NCI-H748 (cell line): Measurements from ENCODE around the gene SHLD1.
A peak's percentile ranks its signal among the peaks of the same experiment; 100 is the strongest.

Experiments used
- DNase-seq: peaks from one replicate; lab custom pipeline; 2025; ENCODE audit not compliant: unreplicated experiment; lab: John Stamatoyannopoulos, UW

Gene SHLD1

GRCh38 chr20:5811746-5812145, 61.5 kb downstream of the SHLD1 start:
- DNase-seq: no peak

- DNase-seq: no peak
These were observed 68.1 kb downstream of the SHLD1 start for GRCh38 chr20:5818346-5818681.

GRCh38 chr20:5820738-5821137, 70.5 kb downstream of the SHLD1 start:
- DNase-seq: no peak

- DNase-seq: no peak
These were observed 71.5 kb downstream of the SHLD1 start for GRCh38 chr20:5821627-5822215.

DNA sequence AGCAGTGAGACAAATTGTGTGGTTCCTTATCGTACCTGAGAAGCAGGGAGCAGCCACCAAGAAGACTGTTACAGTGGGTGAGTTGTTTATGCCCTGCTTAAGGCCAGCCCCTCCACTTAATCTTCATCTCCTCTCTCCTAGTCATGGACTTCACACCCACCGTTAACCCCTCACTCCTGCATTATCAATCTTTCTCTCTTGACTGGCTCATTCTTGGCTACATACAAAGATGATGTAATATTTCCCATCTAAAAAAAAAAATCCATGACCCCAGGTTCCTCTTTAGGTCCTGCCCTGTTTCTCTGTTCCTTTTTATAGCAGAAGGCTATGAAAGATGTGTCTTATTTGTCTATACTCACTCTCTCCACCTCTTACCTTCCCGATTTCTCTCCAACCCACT, 72.4 kb downstream of the SHLD1 start:
- no peak for DNase-seq

GRCh38 chr20:5825130-5825719, 75.0 kb downstream of the SHLD1 start:
- DNase-seq: no peak

DNA sequence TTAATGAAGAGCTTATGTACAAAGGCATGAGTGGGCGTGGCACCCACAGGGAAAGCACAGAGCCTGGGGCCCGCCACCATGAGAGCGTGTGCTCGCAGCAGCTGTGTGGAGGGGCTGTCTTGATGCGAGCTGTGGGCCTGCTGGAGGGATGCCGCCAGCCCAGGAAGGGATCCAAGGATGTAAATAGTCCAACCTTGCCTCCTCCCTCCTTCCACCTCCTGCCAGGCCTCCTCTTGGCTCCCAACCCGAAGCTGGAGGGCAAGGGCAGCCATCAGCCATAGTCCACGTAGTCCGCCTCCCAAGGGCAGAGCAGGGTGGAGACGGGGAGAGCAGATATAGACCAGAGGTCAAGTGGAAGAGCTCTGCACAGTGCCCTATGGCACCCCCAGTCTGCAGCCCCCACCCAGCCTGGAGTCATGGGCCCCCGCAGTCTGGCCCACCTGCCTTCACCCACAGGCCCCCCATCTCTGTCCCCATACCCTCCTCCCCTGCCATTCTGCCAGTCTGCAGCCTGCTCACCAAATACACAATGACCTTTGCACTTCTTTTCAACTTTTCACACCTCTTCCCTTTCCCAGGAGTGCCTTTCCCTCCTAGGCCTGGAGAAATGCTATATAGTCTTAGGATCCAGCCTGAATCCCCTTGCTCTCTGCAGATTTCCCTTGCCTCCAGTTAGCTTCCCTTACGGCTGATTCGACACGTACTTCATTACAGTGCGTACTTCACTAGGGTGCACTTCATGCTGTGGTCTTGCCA, 77.1 kb downstream of the SHLD1 start:
- DNase-seq: no peak

GRCh38 chr20:5827861-5828260, 77.7 kb downstream of the SHLD1 start:
- no peak for DNase-seq

DNA sequence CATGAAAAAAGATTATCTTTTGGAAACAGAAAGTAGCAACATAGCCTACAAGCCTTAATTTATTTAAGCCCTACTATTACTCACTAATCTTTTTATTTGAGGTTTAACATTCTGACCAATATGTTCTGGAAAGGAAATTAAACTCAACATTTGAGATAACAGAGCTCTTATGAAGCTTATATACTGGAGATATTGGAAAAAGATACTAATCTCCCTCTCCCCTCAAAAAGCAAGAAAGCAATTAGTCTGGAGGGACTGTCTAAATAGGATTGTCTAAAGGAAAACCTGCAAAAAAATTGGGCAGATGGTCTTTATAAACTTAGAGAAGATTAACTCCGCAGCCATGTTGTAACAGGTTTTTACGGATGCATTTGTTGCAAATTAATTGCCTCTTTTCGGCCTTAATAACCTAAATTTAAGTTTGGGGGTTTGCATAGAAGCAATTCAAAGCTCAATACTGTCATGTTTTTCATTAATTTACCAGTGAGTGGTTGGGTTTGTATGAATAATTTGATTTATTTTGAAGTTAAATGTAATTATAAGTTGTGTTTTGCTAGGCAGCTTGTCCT, 79.1 kb downstream of the SHLD1 start:
- no peak for DNase-seq

DNA sequence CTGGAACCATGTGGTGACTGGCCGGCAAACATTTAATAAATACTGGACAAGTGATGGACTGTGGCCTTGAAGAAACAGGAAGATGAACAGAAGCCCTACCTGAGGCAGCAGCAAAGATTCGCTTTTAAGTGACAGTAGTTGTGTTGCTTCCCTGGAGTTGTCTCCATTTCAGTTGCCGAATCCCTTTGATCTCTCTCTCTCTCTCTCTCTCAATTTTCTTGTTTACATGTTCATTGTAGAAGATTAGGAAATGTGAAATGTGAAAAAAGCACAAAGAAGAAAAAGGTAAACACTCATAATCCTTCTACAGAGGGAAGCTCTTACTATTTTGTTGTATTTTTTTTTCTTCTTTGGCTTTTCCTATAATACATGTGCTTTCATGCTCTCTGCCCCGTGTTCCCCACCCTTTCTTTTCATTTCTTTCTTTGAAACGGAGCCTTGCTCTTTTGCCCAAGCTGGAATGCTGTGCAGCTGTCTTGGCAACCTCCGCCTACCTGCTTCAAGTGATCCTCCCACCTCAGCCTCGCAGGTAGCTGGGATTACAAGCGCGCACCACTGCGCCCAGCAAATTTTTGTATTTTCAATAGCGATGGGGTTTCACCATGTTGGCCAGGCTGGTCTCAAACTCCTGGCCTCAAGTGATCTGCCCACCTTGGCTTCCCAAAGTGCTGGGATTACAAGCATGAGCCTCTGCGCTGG, 81.5 kb downstream of the SHLD1 start:
- DNase-seq: no peak

DNA sequence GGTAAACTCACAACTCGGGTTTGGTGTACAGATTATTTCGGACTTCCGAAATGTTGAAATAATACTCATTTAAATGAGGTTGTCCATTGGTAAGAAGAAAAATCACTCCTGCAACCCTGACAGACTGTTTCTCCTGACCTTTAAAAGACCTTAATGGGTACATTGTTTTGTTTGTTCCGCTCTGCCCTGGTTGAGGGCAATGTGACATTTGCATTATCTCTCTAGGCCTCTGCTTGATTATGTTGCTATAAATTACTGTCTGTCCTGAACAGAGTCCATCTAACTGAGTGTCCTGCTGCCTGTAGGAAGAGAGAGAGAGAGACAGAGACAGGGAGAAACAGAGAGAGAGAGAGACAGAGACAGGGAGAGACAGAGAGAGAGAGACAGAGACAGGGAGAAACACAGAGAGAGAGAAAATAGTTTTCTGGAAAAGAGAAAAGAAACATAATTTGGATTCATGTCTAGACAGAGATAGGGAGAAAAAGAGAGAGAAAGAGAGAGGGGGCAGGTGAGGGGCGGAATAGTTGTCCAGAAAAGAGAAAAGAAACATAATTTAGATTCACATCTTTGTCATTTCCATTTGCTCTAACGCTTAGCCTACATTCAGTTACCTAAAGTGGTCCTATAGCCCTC, 83.2 kb downstream of the SHLD1 start:
- DNase-seq: no peak

- DNase-seq: no peak
These were observed 84.3 kb downstream of the SHLD1 start for GRCh38 chr20:5834436-5835005.

- DNase-seq: no peak
These were observed 85.2 kb downstream of the SHLD1 start for GRCh38 chr20:5835321-5835821.

DNA sequence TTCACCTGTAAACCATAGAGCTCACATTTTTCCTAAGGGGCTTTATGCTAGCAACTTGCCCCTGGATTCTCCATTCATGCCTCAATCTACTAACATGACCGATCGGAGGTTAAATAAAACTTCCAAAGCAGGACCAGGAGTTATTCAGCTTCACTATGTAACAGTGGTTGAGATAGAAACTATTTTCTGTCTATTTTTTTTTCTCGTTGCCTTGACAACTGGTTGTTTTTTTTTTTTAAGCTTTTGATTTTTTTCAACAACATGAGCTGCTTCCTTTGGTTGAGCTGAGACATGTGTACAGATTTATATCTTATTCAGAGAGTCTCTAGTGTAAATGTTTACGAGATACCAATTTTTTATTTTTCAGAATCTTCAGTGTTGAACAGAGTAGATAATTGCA, 85.7 kb downstream of the SHLD1 start:
- DNase-seq: no peak

DNA sequence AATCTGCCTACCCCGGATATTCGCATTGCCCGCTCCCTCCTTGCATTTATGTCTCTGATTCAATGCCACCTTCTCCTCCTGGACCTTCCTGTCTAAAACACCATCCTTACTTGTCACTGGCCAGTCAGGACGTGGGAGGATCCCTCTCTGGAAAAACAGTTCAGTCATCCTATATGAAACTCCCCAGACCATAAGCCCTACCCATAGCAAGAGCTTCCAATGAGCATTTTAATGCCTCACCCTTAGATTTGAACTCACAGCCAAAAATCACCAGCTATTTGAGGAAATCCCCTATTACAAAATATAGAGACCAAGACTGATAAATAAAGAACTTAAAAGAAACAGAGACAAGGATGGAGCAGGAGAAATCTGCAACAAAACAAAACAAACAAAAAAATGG, 86.4 kb downstream of the SHLD1 start:
- no peak for DNase-seq

- no peak for DNase-seq
These were observed 90.3 kb downstream of the SHLD1 start for GRCh38 chr20:5840411-5841002.

DNA sequence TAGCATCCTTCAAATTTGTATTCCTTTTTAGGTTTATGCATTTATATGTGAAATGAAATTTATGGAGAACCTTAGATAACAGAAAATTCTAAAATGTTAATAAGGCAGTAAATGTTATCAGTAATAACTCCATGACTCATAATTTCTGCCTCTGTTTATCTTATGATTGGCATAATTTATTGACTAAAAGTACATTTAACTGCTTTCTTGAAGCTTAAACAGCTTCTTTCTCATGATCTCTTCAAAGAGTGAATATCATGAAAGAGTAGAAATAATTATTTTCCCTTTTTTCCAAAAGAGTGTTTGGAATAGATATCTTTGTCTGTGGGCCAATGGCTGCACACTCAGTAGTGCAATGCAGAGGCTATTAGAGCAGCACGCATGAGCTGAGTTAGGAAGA, 91.3 kb downstream of the SHLD1 start:
- DNase-seq: no peak

DNA sequence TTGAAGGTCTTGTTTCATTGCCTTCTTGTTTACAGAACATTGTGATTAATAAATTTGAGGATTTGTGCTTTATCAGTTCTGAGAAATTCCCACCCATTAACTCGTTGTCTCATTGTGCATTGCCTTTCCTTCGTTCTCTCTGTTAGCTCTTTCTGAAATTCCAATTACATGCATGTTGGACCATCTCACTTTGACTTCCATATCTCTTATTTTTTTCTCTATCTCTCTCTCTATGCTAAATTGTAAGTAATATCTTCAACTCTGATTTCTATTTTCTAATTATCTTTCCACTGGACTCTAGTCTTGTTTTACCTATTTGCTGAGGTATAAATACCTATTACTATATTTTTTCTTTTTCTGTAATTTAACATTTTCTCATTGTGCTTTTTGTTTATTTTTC, 92.3 kb downstream of the SHLD1 start:
- DNase-seq: no peak

- no peak for DNase-seq
These were observed 92.9 kb downstream of the SHLD1 start for GRCh38 chr20:5843054-5843592.

- peak; percentile 53 for DNase-seq
These were observed 94.0 kb downstream of the SHLD1 start for GRCh38 chr20:5844063-5844681.
